NCI-H1436 treated with DMSO at 0.1 percent for 48 hours (cell line): ENCODE measurements around the gene ALPP.
"Not testable (repeated sequence)": the region's sequence is repeated elsewhere in the genome, so short reads cannot be mapped to it uniquely, and the experiment has no call there.

ENCODE experiments used
- DNase-seq: peaks from one replicate; lab custom pipeline; 2025; lab: John Stamatoyannopoulos, UW

Gene ALPP

GRCh38 chr2:232341061-232341738 lies 37.4 kb upstream of the ALPP start:
- DNase-seq = no peak

DNA sequence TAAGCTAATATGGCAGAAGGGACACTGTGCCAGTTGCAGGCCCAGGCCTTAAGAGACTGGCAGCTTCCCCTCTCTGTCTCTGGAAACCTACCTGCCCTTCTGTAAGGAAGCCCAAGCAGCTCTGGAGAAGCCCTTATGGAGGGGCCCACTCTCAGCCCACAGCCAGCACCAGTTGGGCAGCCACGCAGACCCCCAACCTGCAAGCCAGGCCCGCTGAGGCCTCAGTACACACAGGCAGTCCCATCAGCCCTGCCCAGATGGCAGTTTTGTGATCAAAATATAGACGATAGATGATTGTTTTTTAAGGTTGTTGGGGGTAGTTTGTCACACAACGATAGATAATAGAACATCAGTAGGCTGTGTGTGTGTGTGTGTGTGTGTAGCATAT lies 36.8 kb upstream of the ALPP start:
- no peak for DNase-seq

DNA sequence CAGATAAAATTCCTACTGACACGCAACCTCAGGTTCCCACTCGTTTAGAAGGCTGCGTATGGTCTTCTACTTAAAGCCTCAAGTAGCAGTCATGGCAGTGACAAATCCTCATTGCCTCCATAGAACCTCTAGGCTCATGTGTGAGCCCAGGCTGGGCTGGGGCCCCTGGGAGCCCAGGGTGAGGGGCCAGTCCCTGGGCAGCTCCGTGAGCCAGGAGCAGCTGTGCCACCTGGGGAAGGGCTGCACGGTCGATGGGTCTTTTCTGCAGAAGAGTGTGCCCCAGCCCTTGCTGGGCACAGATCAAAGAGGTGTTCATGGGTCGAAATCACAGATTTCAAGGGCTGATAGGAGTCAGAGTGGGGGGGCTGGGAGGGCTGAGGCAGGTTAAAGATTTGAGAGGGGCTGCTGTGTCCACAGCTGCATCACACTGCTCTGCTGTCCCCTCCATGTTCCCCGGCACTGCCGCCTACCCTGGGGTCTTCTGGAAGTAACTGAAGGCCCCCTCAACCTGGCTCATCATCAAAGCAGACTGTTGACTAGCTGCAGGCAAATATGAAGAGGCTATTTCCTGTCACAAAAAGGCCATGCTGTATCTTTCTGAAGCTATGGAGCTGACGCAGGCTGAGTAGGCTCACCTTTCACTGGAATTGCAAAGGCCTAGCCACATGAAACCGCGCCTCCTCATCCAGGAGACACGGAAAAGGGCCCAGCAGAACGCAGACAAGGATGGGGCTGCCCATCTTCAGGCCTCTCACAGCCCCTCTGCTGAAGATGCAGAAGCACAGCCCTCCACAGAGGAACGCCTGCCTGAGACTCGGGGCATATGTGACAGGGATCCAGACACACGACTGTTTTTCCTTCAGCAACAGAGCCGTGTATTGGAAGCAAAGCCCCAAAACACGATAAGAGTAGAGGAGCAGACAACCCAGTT lies 35.7 kb upstream of the ALPP start:
- no peak for DNase-seq

- no peak for DNase-seq
Observed at GRCh38 chr2:232343821-232344220, 34.7 kb upstream of the ALPP start.

DNA sequence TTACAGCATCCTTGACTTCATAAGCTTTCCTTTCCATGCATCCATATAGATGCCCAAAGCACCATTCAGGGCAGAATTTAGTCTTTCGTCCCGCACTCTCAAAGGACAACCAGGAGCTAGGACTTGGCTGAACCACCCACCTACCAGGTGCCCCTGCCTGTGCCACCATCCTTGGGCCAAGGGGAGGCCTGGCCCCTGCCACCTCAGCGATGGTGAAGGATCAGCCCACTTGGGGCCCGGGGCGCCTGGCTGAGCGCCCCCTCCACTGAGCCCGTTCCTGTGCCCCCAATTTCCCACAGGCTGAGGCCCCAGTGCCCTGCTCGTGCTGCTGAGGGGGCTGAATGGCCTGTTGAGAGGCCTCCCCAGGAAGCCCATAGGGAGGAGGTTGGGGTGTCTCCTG lies 33.3 kb upstream of the ALPP start:
- no peak for DNase-seq

- no peak for DNase-seq
Observed at GRCh38 chr2:232347369-232347768, 31.2 kb upstream of the ALPP start.

- no peak for DNase-seq
Observed at GRCh38 chr2:232348936-232349335, 29.6 kb upstream of the ALPP start.

- no peak for DNase-seq
Observed at GRCh38 chr2:232349546-232349945, 29.0 kb upstream of the ALPP start.

DNA sequence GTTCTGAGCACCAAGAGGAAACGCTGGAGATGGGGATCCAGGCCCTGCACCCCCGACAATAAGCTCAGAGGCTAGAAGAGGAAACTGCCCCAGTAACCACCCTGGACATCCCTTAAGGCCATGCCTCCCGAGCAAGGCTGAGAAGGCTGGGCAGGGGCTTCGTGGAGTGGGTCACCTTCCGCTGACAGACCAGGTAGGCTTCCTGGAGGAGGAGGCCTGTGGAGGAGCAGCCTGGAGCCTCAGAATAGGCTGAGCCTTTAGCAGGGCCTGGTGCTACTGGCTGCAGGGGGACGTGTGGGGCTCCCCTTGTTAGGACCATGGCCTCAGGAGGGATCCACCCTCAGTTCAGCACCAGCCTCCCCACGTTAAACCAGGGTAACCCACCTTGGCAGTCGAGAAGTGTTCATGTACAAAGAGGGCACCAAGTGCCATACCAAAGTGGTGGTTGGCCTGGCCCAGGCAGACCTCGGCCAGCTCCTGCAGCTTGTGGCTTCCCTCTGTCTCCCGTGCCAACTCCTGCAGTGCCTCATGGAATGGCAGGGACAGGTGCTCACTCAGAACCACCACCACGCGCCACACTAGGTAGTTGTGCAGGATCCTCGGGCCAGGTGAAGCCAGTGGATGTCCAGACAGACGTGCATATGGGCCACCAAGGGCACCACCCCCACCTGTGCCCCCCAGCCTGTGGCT lies 28.5 kb upstream of the ALPP start:
- no peak for DNase-seq

- DNase-seq = no peak
Observed at GRCh38 chr2:232350804-232351685, 27.5 kb upstream of the ALPP start.

GRCh38 chr2:232351686-232352510 lies 26.7 kb upstream of the ALPP start:
- DNase-seq = no peak

GRCh38 chr2:232352511-232353091 lies 25.9 kb upstream of the ALPP start:
- no peak for DNase-seq

- DNase-seq = no peak
Observed at GRCh38 chr2:232353096-232353495, 25.5 kb upstream of the ALPP start.

DNA sequence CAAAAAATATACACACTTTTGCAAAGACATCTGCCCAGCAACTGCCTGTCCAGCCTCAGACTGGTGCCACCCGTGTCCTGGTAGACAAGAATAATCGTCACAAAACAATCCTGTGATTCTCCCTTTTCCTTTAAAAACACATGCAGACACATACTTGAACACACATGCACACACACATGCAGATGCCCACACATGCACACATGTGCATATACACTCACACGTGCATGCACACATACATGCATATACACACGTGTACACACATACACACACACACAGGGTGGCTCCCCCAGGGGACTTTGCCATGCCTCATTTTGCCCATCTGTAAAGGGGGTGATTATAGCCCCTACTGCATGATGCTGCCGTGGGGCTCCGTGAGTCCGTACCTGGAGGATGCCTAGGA lies 24.9 kb upstream of the ALPP start:
- DNase-seq = no peak

DNA sequence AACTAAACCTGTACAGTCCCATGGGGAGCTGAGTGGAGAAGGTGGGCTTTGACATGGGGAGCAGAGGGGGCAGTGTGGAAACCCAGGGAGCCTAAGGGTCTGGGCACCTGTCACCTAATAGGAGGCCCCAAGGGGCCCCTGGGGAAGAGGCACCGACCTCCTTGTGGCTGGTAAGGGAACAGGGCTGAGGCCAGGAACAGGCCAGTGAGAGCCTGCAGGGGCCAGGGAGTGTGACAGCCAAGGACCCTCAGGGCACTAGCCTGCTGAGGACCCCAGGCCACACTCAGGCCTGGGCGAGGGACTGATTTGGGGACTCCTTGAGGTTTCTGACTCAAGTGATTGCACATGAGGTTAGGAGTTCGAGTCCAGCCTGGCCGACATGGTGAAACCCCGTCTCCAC lies 24.5 kb upstream of the ALPP start:
- DNase-seq = no peak

DNA sequence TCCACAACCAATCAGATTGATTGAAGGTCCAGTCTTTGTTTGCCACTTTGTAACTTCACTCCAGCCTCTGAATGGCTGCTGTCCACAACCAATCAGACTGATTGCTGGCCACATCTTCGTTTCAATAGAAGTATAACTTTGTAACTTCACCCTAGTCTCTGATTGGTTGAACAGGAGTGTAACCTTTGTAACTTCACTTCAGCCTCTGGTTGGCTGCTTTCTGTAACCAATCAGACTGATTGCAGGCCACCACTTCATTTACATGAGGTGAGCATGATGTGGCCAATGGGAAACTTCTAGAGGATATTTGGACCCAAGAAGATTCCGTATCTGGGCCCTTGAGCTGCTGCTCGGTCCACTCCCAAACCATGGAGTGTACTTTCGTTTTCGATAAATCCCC lies 16.9 kb upstream of the ALPP start:
- DNase-seq = no peak

DNA sequence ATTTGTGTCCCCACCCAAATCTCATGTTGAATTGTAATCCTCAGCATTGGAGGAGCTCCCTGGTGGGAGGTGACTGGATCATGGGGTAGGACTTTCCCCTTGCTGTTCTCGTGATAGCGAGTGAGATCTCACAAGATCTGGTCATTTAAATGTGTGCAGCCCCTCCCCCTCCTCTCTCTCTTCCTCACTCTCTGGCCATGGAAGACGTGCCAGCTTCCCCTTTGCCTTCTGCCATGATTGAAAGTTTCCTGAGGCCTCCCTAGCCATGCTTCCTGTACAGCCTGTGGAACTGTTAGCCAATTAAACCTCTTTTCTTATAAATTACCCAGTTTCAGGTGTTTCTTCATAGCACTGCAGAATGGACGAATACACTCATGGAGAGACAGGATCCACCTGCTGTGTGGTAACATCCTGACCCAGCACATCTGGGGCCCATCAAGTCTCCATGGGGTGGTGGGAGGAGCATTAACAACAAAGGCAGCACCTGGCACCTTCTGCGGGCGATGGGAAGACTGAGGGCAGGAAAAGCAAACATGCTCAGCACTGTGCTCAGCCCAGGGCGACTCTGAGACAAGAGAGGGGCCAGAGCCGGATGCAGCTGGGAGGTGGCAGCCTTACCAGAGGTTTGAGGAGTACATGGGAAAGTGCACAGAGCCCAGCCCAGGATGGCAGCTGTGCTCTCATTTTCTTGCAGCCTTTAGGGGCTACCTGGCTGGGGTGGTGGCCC lies 16.2 kb upstream of the ALPP start:
- no peak for DNase-seq

DNA sequence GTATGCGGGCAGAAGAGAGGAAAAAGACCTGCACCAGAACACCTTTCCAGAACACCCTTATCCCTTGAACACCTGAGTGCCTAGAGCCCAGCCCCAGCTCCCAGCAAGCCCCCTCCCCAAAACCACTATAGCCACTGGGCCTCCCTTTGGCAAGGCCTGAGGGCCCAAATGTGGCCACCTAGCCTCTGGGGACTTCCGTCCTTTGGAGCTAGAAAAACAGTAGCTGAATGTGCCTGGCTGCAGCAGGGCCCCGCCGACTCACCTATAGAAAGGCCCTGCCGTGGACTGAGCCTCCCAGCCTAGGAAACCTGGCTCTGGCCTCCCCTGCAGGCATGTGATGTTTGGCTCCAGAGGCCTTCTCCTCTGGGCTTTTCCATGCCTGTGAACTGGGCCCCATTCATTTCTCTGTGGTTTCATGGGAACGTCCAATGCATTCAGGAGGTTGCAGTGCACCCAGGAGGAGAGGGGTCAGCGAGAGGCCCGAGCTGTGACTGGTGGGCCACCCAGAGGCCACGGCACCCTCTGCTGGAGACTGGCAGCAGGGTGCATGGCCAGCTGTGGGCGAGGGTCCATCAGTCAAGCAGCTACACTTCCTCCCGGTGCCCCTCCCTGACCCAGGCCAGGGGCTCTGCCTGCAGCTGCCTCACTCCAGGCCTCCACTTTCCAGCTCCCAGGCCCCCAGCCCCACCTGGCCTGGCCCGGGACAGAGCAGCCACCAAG lies 15.3 kb upstream of the ALPP start:
- DNase-seq = not testable (repeated sequence)
